Stomach (tissue), 9 donors: Measurements from ENCODE around the gene SMURF1. TPM values are rescaled to one million over a fixed set of nuclear protein-coding genes. Genes with fewer than 3 reads are reported as not detected.

ENCODE experiments used
- DNase-seq, 2 donors: peaks; one replicate each; pipeline versions ENCODE4 v3.0.0 to v3.0.0-alpha.2; 2013 to 2019
- H3K27ac ChIP-seq, 5 donors: fragments of 200-600 bp in 4 of 5; sonication (generic) in 4 of 5; one replicate each; pipeline ENCODE4 v1.5.1; 2013 to 2019; ENCODE audit warnings: mild to moderate bottlenecking in 1 of 5, moderate library complexity in 1 of 5
- H3K27me3 ChIP-seq, 3 donors: fragments of 200-600 bp; sonication (generic); one replicate each; pipeline ENCODE4 v1.5.1; 2017 to 2019; ENCODE audit warnings: mixed run types in 1 of 3
- H3K36me3 ChIP-seq, 4 donors: fragments of 200-600 bp; sonication (generic); 1 replicate in 3 of 4; 2 replicates in 1 of 4; pipeline ENCODE4 v1.5.1; 2016 to 2019
- H3K4me1 ChIP-seq, 4 donors: fragments of 200-600 bp; sonication (generic); one replicate each; pipeline ENCODE4 v1.5.1; 2016 to 2019
- H3K4me3 ChIP-seq, 4 donors: fragments of 200-600 bp; sonication (generic) in 3 of 4; one replicate each; pipeline ENCODE4 v1.5.1; 2016 to 2019; ENCODE audit warnings: mild to moderate bottlenecking in 1 of 4
- H3K9me3 ChIP-seq, 4 donors: fragments of 200-600 bp; sonication (generic); one replicate each; pipeline ENCODE4 v1.5.1; 2016 to 2019
- EP300 ChIP-seq: sonication (generic); formaldehyde crosslinking; IDR thresholded peaks from one replicate; pipeline ENCODE4 v1.6.1; 2017; ENCODE audit warnings: antibody characterized with exemption
- POLR2A ChIP-seq, 4 donors: fragments of 450-650 bp; IDR thresholded peaks; one replicate each; pipeline ENCODE4 v1.6.1; 2016; ENCODE audit warnings: antibody characterized with exemption in 4 of 4, control low read depth in 2 of 4, mild to moderate bottlenecking in 1 of 4, moderate library complexity in 1 of 4
- POLR2AphosphoS5 ChIP-seq, 3 donors: sonication (generic); formaldehyde crosslinking; IDR thresholded peaks; one replicate each; pipeline ENCODE4 v1.6.1; 2016; ENCODE audit warnings: antibody characterized with exemption in 3 of 3
- WGBS, 5 donors: extraction: QIAGEN DNeasy Blood & Tissue Kit in 3 of 5; methylation state at CpG; one replicate each; pipeline versions ENCODE4 v1.1.5 to v1.1.7; 2013 to 2018; 5-methylcytosine and 5-hydroxymethylcytosine counted together
- intact Hi-C: fragments of 100-400 bp; cut with DNase I; formaldehyde crosslinking; loops from one replicate; pipeline ENCODE4 v1.15.1; 2023; ENCODE audit warnings: low total_unique reads
- polyA plus RNA-seq, 3 donors: library from polyadenylated mRNA; stranded (reverse); fragments of 200-250 nt; gene quantifications; one replicate each; pipeline ENCODE4 v1.2.3, GENCODE V29; 2013
- total RNA-seq, 5 donors: library from RNA; depleted of rRNA; stranded (reverse); fragments of >200 nt; gene quantifications; one replicate each; pipeline versions ENCODE4 v1.1.0 to v1.2.3, GENCODE V29; 2014 to 2016
- TF ChIP-seq, protein P1 (sequence below), 7 experiments: fragments of 450-650 bp in 4 of 7; fragments of 200-600 bp in 3 of 7; sonication (generic) in 3 of 7; IDR thresholded peaks; one replicate each; pipeline ENCODE4 v1.5.1; 2016 to 2019; ENCODE audit warnings: antibody characterized with exemption in 7 of 7, control low read depth in 2 of 7, mild to moderate bottlenecking in 1 of 7
- donor health status: healthy with polysubstance abuse.
- donor health status: Bipolar disorder and iron deficiency.
- donor health status: healthy.

The SMURF1 gene
- total and polyA plus RNA-seq, 8 donors, result 8.0 to 46.8 (median 31.8) TPM

DNA sequence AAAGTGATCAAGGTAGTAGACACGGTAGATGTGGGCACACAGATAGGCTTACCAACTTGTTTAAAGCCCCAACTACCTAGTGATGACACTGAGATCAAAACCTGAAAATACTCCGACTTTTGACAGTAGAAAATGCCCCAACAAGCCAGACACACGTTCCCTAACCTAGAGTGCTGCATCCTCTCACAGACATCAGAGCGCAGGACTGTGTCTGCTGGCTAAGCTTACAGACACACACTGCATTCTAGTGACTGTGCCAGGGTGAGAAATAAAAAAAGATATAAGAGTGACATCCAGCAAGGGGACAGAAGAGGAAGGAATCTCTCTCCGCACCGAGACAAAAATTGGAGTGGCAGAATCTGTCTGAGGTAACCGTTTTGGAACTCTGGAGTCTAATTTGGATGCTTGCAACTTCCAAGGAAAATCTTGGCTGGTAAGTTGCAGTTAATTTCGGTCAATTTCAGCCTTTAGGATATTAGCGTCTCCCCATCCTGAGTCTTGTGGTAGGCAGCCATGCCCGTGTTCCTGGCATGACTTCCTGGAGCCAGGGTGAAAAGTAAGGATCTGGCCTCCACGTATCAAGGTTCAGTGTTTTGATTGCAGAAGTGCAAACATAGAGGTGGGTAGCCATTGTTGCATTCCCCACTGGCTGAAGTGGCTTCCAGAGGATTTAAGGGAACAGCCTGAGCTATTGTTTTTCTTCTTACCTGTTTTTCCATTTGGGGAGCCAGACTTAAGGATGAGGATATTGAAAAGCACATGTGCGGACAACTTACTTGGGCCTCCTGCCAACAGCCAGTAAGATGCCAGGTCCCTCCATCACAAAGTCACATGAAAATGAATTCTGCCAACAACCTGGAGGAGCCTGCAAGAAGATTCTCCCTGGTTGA, 124.1 kb downstream of the SMURF1 start:
- Histone ChIP-seq H3K27ac (peak overlapping the region in 3 of 5 donors; percentile 4 to 49 (median 15)), H3K27me3 (no peaks in the 10 kb centered on the region), H3K9me3 (no peaks in the 10 kb centered on the region), H3K4me1 (peaks cover 9 to 50% (median 15%) of the 10 kb centered on the region in 4 donors), H3K36me3 (peaks cover 0 to 30% (median 24%) of the 10 kb centered on the region in 4 donors), H3K4me3 (no peak overlapping the region)
- 68 to 81% (median 76%) methylated on average over 12 of the region's 12 CpGs for WGBS, 5 donors
- TF ChIP-seq POLR2AphosphoS5 (IDR thresholded peaks at IDR 0.05), result peak in 1 of 3 donors; percentile 58
- TF ChIP-seq POLR2A (IDR thresholded peaks at IDR 0.05), result no peak
- no peak for TF ChIP-seq EP300
- intact Hi-C loops, result no loop called here
- peak; percentile 34 to 57 for DNase-seq

DNA sequence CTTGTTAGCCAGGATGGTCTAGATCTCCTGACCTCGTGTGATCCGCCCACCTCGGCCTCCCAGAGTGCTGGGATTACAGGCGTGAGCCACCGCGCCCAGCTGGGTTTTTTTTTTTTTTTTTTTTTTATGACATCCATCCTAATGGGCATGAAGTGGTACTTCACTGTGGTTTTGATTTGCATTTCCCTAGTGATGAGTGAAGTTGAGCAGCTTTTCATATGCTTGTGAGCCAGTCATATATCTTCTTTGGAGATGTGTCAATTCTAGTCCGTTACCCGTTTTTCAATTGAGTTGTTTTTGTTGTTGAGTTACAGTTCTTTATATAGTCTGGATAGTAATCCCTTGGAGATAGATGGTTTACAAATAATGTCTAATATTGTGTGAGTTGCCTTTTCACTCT, 127.7 kb downstream of the SMURF1 start:
- 90 to 95% (median 92%) methylated on average over 8 of the region's 8 CpGs for WGBS, 5 donors
- Histone ChIP-seq H3K27ac (no peak overlapping the region), H3K9me3 (no peaks in the 10 kb centered on the region), H3K36me3 (peaks cover 35 to 66% (median 60%) of the 10 kb centered on the region in 4 donors), H3K4me1 (peaks cover 2 to 17% (median 4%) of the 10 kb centered on the region in 4 donors), H3K4me3 (no peak overlapping the region), H3K27me3 (no peaks in the 10 kb centered on the region)
- no peak for DNase-seq
- intact Hi-C loops, result no loop called here
- TF ChIP-seq POLR2A (IDR thresholded peaks at IDR 0.05), result no peak
- no peak for TF ChIP-seq POLR2AphosphoS5 (IDR thresholded peaks at IDR 0.05)
- no peak for TF ChIP-seq EP300
- TF ChIP-seq, protein P1, sequence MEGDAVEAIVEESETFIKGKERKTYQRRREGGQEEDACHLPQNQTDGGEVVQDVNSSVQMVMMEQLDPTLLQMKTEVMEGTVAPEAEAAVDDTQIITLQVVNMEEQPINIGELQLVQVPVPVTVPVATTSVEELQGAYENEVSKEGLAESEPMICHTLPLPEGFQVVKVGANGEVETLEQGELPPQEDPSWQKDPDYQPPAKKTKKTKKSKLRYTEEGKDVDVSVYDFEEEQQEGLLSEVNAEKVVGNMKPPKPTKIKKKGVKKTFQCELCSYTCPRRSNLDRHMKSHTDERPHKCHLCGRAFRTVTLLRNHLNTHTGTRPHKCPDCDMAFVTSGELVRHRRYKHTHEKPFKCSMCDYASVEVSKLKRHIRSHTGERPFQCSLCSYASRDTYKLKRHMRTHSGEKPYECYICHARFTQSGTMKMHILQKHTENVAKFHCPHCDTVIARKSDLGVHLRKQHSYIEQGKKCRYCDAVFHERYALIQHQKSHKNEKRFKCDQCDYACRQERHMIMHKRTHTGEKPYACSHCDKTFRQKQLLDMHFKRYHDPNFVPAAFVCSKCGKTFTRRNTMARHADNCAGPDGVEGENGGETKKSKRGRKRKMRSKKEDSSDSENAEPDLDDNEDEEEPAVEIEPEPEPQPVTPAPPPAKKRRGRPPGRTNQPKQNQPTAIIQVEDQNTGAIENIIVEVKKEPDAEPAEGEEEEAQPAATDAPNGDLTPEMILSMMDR (IDR thresholded peaks at IDR 0.05), result no peak

DNA sequence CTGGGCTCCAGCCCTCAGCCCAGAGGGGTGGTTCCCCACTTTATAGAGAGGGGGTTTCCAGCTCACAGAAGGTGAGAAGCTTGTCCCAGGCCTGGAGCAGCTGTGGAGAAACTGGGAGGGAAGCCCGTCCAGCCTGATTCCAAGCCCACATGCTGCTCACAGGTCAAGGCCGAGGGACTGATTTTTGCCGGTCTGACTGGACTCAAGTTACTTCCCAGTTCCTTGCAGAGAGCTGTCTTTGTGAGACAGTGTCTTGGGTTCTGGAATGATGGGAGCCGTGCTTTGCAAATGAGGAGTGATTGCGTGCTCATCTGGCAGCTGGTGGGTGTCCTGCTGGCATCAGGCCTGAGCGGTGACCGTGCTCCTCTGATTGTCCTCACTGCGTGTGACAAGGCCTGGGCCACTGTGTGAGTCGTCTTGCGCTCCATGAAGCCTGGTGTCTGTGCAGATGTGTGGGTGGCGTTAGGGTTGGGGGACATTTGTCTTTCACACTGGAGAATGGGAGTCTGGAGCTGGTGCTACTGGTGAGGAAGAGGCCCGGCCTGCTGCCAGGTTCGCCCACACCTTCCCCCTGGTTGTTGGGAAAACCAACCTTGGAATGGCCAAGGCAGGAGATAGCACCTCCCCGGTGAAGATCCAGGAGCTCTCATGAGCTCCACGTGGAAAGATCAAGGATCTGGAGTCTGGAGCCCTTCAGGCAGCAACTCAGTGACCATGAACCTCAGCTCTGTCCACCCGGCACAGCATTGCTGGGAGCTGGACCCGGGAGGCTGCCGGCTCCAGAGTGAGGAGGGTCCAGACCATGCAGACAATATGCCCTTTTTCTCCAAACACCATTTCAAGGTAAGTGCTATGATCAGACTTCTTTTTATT, 129.6 kb downstream of the SMURF1 start:
- Histone ChIP-seq H3K27ac (no peak overlapping the region), H3K4me3 (no peak overlapping the region), H3K27me3 (no peaks in the 10 kb centered on the region), H3K36me3 (peaks cover 52 to 74% (median 70%) of the 10 kb centered on the region in 4 donors), H3K9me3 (no peaks in the 10 kb centered on the region), H3K4me1 (peaks cover 0 to under 1% (median 0%) of the 10 kb centered on the region in 4 donors)
- no peak for TF ChIP-seq POLR2A (IDR thresholded peaks at IDR 0.05)
- TF ChIP-seq EP300, result no peak
- TF ChIP-seq, protein P1 (IDR thresholded peaks at IDR 0.05), result no peak
- TF ChIP-seq POLR2AphosphoS5 (IDR thresholded peaks at IDR 0.05), result no peak
- intact Hi-C loops, result no loop called here
- peak in 1 of 2 donors; percentile 17 for DNase-seq
- 95 to 97% (median 96%) methylated on average over 14 to 18 of the region's 18 CpGs for WGBS, 5 donors

DNA sequence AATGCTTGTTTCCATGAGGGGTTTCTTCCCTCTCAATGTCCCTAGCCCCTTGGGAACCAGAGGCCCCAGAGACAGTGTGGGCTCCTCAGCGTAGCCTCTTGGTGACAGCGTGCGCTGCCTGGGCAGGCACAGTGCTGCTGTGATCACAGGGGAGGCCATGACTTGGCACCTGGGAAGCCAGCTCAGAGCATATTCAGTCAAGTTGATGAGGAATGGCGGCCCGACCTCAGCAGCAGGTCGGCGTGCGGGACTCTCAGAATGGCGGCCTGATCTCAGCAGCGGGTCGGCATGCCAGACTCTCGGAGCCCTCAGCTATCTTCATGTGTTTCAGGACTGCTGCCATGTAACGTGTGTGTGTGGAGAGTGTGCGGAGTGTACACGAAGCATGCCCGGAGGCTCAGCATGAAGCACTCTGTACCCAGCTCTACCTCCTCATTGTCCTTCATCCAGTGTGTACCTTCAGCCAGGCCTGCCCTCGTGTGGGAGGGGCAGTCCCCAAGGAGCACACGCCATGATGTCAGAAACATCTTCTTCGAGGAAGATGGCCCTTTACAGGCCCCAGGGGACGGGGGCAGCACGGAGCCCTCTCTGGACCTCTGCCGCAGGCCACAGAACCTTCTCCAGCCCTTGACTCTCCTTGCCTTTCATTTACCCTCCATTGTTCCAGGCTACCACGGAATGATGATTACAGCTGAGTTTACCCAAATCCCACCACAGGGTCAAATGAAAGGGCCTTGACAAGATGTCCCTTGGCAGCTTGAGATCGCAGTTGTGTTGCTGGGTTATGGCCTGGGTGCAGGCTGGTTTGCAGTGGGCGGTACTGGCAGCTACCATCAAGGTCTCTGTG, 130.4 kb downstream of the SMURF1 start:
- Histone ChIP-seq H3K27ac (no peak overlapping the region), H3K4me3 (no peak overlapping the region), H3K27me3 (no peaks in the 10 kb centered on the region), H3K36me3 (peaks cover 60 to 78% (median 77%) of the 10 kb centered on the region in 4 donors), H3K9me3 (no peaks in the 10 kb centered on the region), H3K4me1 (no peaks in the 10 kb centered on the region)
- intact Hi-C loops, result no loop called here
- TF ChIP-seq, protein P1 (IDR thresholded peaks at IDR 0.05), result no peak
- no peak for TF ChIP-seq POLR2AphosphoS5 (IDR thresholded peaks at IDR 0.05)
- no peak for TF ChIP-seq POLR2A (IDR thresholded peaks at IDR 0.05)
- no peak for TF ChIP-seq EP300
- 91 to 96% (median 95%) methylated on average over 23 to 25 of the region's 25 CpGs for WGBS, 5 donors
- peak in 1 of 2 donors; percentile 15 for DNase-seq
